COLO829 (cell line): ENCODE data around the gene ERO1A.

Experiments used
- DNase-seq: peaks from one replicate; pipeline ENCODE4 v3.0.0; 2012; ENCODE audit warnings: low spot score

ERO1A gene

DNA sequence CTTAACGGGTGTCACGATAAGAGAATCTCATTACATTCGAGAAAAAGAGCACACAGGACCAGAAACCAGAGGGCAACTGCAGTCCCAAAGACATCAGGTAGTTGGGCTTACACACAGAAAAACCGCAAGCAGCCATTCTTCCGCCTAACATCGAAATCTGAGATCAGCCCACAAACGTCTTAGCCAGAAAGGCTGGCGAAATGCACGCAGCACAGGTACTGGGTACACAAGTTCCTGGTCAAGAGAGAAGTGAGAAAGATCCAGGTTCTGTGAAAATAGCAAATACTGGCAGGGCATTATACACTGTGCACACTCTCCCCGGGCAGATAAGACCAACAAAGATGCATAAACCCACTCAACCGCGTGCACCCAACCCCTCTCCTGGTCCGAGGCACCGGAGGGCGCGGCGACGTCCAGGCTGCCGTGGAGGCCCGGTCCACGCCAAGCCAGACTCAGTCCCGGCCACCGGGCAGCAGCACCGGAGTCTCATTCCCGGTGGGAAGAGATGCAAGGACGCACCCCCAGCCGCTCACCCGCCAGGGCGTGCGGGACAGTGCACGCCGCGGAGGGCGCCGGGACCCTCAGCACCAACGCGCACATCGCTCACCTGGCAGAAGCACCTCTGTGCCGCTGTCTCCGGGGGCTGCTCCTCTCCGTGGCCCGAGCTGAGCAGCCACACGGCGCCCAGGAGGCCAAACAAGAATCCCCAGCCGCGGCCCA is 437 bp downstream of the ERO1A start:
- DNase-seq: no peak

GRCh38 chr14:52693532-52693931 is 1.8 kb downstream of the ERO1A start:
- no peak for DNase-seq

GRCh38 chr14:52693036-52693435 is 2.3 kb downstream of the ERO1A start:
- no peak for DNase-seq

DNA sequence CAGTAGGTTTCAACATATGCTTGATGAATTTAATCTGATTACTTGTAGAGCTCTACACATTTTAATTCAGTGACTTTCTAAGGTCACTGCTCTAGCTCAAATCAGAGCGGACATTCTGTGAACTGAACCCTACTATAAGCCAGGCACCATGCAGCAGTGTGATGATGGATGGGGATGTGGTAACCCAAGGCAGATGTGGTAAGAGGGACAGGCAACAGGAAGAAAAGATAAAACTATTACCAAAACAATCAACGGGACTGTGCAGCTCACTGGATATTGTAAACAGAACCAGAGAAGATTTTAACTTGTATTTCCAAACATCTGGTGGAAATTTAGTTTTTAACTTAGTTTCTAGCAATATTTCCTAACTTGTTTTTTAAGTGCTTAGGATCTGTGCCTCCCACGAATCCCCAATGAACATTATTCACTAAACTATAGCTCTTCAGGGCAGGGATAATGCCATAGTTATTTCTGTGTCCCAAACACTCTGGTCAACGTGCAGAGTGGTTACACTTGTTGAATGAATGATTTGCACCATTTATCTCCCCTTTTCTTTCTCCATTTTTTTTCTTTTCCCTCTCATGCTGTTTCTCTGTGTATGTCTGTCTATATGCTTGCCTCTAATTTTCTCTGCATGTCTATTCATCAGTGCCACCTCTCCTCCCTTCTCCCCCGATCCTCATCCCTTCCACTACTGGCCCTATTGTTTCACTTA is 3.0 kb downstream of the ERO1A start:
- DNase-seq: no peak

- DNase-seq: no peak
These were observed 4.2 kb downstream of the ERO1A start for GRCh38 chr14:52690983-52691760.

GRCh38 chr14:52686176-52686575 is 9.2 kb downstream of the ERO1A start:
- no peak for DNase-seq

DNA sequence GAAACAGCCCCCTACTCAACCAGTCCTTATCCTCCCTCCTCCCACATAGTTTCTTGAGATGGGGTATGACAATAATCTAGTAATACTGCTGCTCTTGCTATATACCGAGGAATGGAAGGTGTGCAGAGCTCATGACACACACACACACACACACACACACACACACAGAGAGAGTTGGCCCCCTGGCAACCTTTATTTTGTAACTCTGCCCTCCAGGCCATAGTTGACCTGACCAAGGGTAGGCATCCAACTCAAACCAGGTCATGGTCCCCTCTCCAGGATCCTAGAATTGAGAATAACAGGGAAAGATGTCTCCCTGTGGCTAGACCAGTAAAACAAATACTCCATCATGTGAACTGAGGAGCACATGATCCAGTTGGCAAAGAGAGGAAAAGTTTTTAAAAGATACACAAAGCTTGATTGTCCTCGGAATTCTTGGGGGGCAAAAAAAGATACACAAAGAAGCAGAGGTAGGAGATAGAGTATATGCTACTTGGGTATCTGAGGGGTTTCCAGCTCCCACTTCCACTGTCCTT is 11.3 kb downstream of the ERO1A start:
- DNase-seq: no peak

- no peak for DNase-seq
These were observed 16.8 kb downstream of the ERO1A start for GRCh38 chr14:52678591-52678990.

DNA sequence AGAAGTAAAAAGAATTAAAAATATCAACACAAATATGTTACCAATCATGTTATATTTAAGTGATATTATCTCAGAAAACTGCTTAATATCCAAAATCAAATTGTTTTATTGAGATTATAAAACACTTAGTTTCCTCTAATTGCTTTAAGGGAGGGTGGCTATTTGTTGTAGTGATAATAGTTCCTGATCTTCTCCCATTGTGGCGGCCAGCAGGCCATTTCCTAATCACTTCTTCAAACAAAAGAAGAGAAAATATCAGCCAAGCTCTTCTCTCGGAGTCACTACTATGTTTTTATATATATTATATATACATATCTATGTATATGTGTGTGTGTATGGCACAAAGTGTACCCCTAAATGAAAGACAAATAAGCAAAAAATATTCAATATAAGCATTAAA is 31.5 kb downstream of the ERO1A start:
- DNase-seq: no peak

- no peak for DNase-seq
These were observed 34.0 kb downstream of the ERO1A start for GRCh38 chr14:52661314-52661713.

DNA sequence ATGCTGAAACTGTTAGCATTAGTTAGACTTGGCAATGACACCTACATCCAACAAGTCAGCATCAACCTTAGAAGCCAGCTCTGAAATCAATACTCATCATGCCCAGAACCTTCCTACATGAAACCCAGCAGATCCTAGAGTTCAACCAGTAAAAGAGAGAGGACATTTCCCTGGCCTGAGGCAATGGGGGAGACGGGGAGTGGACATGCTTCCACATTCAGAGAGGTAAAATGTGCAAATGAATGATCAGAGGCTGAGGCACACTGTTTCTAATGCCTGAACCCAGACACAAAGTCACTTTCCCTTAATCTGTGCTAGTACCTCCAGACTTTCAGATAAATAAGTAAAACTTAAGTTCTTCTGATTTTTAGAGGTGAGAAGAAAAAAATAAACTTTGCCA is 34.5 kb downstream of the ERO1A start:
- no peak for DNase-seq

- DNase-seq: no peak
These were observed 35.0 kb downstream of the ERO1A start for GRCh38 chr14:52660325-52660724.

- no peak for DNase-seq
These were observed 38.5 kb downstream of the ERO1A start for GRCh38 chr14:52656905-52657304.

- no peak for DNase-seq
These were observed 44.6 kb downstream of the ERO1A start for GRCh38 chr14:52650774-52651173.

DNA sequence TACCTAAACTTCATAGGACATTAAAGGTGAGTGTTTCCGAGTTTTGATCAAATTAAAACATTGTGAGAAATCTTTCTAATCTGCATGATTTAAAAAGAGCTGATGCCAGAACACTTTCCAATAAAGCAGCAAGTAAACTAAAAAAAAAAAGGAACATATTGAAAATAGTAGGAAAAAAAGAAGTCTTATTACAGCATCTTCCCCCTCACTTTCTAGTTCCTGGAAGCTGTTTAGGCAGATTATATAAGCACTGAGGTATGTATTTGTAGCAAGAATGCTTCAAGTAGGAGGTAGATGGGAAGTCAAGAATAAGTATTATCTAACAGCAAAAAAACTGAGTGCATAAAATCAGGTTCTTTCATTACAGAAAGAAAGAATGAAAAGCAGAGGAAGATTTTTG is 45.8 kb downstream of the ERO1A start:
- DNase-seq: no peak

- no peak for DNase-seq
These were observed 53.6 kb downstream of the ERO1A start for GRCh38 chr14:52641745-52642144.

DNA sequence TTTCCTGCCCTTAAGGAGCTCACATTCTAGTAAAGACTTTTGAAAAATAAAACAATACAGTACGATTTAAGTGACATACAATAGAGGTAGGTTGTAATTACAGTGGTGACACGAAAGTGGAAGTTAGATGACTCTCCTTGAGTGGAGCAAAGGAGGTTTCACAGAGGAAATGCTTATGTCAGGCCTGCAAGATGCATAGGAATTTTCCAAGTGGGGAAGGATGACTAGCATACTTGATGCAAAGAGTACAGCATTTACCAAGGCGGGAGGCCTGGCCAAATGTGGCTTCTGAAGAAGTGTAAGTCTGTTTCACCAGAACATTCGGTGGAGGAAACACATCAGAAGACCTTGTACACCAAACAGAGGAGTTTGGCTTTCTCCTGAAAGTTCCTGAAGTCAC is 55.2 kb downstream of the ERO1A start:
- DNase-seq: no peak

DNA sequence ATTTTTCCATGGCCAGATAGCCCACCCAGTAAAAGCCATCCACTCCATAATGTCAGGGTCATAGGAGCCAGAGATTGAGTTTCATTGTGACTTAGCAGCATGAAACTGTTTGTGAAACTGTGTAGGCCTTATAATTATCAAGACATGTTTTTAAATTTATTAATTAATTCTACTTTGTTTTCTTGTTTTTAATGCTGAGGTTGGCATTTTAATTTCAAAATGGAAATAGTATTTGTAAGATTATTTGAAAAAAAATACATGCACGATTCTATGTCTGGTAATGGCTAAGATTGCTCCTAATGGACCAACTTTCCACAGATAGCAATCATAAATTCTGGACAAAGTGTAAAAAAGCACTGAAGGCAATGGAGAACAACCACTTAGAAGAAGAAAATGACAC is 75.7 kb downstream of the ERO1A start:
- no peak for DNase-seq

GRCh38 chr14:52618602-52619001 is 76.8 kb downstream of the ERO1A start:
- DNase-seq: no peak

DNA sequence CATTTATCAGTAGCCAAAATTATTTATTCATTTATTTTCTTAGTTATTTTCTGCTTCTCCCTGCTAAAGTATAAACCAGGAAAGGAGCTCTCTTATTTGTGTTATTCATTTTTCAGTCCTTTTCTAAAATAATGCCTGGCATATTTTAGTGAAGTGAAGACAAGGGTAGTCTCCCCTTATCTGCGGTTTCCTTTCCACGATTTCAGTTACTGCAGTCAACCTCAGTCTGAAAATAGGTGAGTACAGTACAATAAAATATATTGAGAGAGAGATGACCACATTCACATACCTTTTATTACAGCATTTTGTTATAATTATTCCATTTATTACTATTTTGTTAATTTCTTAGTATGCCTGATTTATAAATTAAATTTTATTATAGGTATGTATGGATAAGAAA is 85.2 kb downstream of the ERO1A start:
- no peak for DNase-seq

DNA sequence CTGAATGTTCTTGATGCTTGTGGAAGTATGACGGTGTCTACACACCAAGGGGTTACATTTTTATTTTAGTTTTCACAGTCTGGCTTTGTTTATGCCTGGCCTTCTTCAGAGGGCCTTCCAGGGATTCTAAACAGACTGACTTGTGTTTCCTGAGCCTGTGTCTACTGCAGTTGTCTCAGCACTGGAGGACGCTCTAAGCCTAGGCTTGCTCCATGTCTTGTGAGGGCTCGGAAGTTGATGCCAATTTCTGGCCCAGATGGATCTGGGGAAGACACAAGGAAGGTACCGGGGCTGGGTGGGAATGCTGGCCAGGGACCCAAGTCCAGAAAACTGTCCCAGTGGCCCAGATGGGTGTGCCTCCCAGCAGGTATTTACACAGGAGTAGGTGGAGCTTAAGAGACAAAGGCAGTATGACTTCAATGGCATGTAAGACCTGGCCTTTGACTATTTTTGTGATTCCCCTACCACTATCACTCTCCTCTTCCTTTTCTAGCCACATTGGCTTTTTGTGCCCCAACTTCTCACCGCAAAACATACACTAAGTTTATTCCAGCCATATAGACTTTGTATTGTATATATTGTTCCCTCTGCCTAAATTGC is 85.8 kb downstream of the ERO1A start:
- DNase-seq: no peak

GRCh38 chr14:52607061-52607460 is 88.3 kb downstream of the ERO1A start:
- no peak for DNase-seq
